ENCODE measurements around the gene BICD1.

The BICD1 gene

DNA sequence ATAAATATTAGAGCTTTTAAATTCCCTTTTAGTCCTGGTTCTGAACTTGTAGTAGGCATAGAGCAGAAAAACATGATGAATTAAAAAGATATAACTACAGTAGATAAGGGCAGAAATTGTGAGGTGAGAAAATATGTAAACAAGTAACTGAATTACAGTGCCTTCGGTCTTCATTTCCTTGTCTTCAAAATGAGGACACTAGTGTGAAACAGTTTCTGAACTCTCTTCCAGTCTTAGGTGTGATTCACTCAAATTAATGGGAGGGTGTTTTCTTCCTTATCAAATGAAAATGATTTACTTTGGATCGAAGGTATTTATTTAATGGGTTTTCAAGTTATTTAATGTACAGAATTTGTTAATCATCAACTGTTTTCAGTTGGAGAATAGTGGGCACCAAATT, 294.2 kb downstream of the BICD1 start:
- DNase-seq (ENCODE audit: low read depth, low spot score), result no peak

DNA sequence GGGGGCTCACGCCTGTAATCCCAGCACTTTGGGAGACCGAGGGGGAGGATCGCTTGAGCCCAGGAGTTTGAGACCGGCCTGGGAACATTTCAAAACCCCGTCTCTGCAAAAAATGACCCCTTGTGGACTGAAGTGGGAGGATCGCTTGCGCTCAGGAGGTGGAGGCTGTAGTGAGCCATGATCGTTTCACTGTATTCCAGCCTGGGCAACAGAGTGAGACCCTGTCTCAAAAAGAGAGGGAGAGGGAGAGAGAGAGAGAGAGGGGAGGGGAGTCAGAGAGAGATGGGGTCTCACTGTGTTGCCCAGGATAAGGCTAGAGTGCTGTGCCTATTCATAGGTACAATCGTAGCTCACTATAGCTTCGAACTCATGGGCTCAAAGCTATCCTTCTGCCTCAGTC, 295.5 kb downstream of the BICD1 start:
- no peak for DNase-seq (ENCODE audit: low read depth, low spot score)

DNA sequence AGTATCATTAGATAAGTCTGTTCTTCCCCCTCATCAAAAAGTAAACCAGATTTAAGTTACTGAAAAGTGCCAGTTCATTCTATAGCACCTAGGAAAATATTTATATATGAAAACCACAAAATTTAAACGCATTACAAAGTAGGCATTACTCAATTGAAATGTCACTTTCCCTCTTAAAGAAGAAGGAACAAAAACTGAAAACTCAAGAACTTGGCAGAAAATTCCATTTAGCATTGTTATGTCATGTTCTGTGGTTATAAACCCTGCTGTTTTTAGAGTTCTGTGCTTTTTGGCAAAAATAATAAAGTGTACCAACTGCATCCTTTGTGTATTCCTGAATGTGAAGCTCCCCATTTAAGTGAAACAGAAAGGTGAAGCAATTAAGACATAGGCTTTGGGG, 296.3 kb downstream of the BICD1 start:
- no peak for DNase-seq (ENCODE audit: low read depth, low spot score)

DNA sequence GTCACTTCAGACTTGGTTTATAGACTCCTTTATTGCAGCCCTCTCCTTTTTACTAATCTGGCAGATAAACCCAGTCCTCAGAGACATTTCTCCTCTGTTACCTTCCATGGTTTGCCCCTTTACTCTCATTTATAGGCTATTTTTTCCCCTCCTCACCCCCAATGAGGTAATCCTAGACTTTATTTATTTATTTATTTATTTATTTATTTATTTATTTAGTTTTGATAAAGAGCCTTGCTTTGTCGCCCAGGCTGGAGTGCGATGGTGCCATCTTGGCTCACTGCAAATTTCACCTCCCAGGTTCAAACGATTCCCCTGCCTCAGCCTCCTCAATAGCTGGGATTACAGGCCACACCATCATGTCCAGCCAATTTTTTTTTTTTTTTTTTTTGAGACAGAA, 301.1 kb downstream of the BICD1 start:
- DNase-seq (ENCODE audit: low read depth, low spot score), result no peak

DNA sequence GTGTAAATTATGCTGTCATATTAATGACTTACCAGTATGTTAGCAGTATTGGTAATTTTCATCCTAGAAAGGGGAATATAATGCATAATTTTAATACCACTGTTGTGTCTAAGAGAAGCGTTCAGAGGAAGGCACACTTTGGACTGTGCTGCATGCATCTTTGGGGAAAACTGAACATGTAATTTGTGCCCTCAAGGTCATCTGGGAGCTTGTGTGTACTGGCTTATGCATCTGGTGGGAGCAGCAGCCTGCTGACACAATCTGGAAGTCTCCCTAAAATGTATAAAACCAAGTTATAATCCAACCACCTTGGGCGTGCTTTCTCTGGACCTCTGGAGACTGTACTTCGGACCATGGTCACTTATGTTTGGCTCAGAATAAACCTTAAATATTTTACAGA, 306.8 kb downstream of the BICD1 start:
- DNase-seq (ENCODE audit: low read depth, low spot score), result no peak

DNA sequence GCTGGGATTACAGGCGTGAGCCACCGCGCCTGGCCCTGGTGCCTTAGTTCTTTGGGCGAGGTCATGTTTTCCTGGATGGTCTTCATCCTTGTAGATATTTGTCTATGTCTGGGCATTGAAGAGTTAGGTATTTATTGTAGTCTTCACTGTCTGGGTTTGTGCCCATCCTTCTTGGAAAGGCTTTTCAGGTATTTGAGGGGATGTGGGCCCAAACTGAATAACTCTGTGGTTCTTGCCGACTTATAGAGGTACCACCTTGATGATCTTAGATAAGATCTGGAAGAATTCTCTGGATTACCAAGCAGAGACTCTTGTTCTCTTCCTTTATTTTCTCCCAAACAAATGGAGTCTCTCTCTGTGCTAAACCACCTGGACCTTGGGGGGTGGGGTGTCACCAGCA, 311.6 kb downstream of the BICD1 start:
- no peak for DNase-seq (ENCODE audit: low read depth, low spot score)

DNA sequence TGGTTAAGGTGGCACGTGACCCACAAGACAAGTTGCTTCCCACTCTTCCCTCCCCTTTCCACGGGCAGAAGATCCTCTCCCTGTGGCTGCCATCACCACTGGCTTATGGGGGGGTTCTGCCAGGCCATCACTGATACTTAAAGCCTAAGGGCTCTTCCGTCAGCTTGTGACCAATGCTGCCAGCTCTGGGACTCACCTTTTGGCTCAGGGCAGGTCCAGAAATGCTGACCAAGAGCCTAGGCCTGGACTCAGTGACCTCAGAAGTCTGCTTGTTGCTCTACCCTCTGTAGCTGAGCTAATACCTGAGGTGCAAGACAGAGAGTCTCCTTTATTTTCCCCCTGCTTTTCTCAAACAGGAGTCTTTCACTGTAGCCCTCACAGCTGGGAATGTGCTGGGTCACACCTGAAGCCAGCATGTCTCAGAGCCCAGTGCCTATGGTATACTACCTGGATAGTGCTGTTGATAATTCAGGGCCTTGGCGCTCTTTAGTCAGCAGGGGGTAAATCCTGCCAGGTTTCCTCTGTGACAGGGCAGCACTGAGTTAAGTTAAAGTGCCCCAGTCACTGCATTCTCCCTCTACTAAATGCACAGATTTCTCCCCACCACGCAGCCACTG, 312.4 kb downstream of the BICD1 start:
- no peak for DNase-seq (ENCODE audit: low read depth, low spot score)

DNA sequence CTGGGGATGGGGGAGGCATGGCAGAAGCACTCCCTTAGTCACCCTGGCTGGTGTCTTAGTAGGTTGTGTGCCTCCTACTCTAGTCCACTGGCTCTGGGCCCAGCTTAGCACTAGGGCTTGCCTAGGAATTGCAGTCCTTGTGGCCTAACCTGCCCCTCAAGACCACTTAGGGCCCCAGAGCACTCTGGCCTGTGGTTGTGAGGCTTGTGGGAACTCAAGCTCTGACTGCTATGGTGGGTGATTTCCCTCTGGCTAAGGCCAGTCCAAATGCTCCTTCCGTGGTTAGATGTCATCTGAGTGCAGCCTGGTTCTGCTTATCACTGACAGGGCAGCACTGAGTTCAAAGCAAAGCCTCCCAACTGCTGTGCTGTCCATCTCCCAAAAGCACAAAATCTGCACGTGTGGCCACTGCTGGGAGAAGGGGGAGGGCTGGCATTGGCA, 312.9 kb downstream of the BICD1 start:
- no peak for DNase-seq (ENCODE audit: low read depth, low spot score)

DNA sequence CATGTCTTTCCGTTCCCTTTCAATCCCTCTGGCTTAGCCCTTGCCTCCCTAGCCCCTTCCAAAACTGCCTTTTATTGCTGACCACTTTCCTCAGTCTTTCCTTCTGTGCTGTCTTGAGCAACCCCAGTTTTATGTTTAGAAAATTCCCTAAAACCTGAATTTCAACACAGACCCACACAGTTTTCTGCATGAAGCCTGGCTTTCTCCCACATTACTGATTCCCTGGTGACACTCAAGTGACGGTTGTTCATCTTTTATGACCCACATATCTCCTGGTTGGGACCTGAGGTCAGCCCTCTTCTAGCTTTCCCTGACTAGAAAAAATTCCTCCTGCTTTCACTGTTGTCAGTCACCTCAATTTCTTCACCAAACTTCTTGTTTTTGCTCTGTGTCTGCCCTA, 313.7 kb downstream of the BICD1 start:
- no peak for DNase-seq (ENCODE audit: low read depth, low spot score)

DNA sequence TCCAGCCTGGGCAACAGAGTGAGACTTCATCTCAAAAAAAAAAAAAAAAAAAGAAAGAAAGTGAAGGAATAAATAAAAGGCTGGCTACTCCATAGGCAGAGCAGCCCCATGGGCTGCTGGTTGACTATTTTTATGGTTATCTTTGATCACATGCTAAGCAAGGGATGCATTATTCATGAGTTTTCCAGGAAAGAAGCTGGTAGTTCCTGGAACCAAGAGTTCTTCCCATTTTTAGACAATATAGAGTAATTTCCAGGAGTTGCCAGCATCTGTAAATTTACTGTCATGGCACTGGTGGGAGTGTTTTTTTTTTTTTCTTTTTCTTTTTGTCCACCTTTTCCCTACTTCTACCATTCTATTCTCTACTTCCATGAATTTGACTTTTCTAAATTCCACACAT, 316.9 kb downstream of the BICD1 start:
- no peak for DNase-seq (ENCODE audit: low read depth, low spot score)

DNA sequence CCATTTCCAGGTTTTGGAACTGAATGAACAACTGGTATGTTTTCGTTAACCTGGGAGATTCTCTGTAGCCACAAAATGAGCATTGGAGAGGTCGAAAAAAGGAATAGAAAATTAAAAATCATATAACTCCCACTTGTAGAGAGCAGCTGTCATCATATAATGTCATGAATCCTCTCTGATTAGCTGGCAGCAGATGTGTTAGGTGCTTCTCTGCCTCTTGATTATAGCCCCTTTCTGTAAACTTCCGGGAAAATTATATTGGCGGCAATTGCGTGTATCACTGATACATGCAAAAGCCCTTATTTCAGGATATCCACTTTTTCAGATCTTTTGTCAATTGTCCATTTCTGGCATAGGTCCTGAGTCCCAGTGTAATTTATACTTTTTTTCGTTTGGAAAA, 324.4 kb downstream of the BICD1 start:
- no peak for DNase-seq (ENCODE audit: low read depth, low spot score)
